Measurements from ENCODE around the gene ZNF524. TPM values are rescaled to one million over a fixed set of nuclear protein-coding genes. Genes with fewer than 3 reads are reported as not detected.

ZNF524 gene
- total RNA-seq, 4 donors from 2014 or later, result 23.1 to 35.0 (median 27.0) TPM

- peaks cover 0 to 15% (median under 1%) of the 10 kb centered on the region in 3 donors for H3K36me3 ChIP-seq
Measured at GRCh38 chr19:55626350-55626749, 26.3 kb downstream of the ZNF524 start.

GRCh38 chr19:55632463-55632834, 32.4 kb downstream of the ZNF524 start:
- H3K4me1 ChIP-seq, result peaks cover 0 to 42% (median 21%) of the 10 kb centered on the region in 4 donors
- peak overlapping the region in 3 of 4 donors; percentile 21 to 78 (median 45) for H3K27ac ChIP-seq
- H3K36me3 ChIP-seq, result no peaks in the 10 kb centered on the region
- peak; percentile 91 to 100 for DNase-seq (ENCODE audit: low spot score in 2 of 2)
- TF ChIP-seq EP300 (IDR thresholded peaks at IDR 0.05), result no peak
- TF ChIP-seq CTCF (IDR thresholded peaks at IDR 0.05), result peak; percentile 81 to 89 (median 85)
- H3K4me3 ChIP-seq, result no peak overlapping the region
- H3K27me3 ChIP-seq, result no peaks in the 10 kb centered on the region
- H3K9me3 ChIP-seq, result no peaks in the 10 kb centered on the region
- WGBS, 2 donors, result 21 to 22% methylated on average over 3 of the region's 3 CpGs

More at GRCh38 chr19:55626350-55626749, 26.3 kb downstream of the ZNF524 start:
- TF ChIP-seq EP300 (IDR thresholded peaks at IDR 0.05) (no peak), POLR2A (IDR thresholded peaks at IDR 0.05) (no peak), CTCF (IDR thresholded peaks at IDR 0.05) (no peak)
- 88 to 89% methylated on average over 11 of the region's 11 CpGs for WGBS, 2 donors
- DNase-seq (ENCODE audit: low spot score in 2 of 2), result no peak
- Histone ChIP-seq H3K27ac (no peak overlapping the region), H3K9me3 (no peaks in the 10 kb centered on the region), H3K27me3 (no peaks in the 10 kb centered on the region), H3K4me3 (no peak overlapping the region), H3K4me1 (peaks cover 4 to 22% (median 6%) of the 10 kb centered on the region in 4 donors)

- Histone ChIP-seq H3K27ac (peak overlapping the region in 2 of 4 donors; percentile 100), H3K4me3 (no peak overlapping the region), H3K9me3 (no peaks in the 10 kb centered on the region), H3K4me1 (peaks cover 0 to 56% (median 22%) of the 10 kb centered on the region in 4 donors), H3K36me3 (peaks cover 0 to 5% (median 0%) of the 10 kb centered on the region in 3 donors), H3K27me3 (no peaks in the 10 kb centered on the region)
- no peak for DNase-seq (ENCODE audit: low spot score in 2 of 2)
- 85 to 88% methylated on average over 8 of the region's 8 CpGs for WGBS, 2 donors
- TF ChIP-seq CTCF (IDR thresholded peaks at IDR 0.05) (no peak), POLR2A (IDR thresholded peaks at IDR 0.05) (no peak), EP300 (IDR thresholded peaks at IDR 0.05) (no peak)
Measured at GRCh38 chr19:55633861-55634260, 33.8 kb downstream of the ZNF524 start.

GRCh38 chr19:55635334-55635717, 35.2 kb downstream of the ZNF524 start:
- no peaks in the 10 kb centered on the region for H3K27me3 ChIP-seq
- no peaks in the 10 kb centered on the region for H3K9me3 ChIP-seq
- DNase-seq (ENCODE audit: low spot score in 2 of 2), result no peak
- H3K4me1 ChIP-seq, result peaks cover 0 to 71% (median 33%) of the 10 kb centered on the region in 4 donors
- peak overlapping the region; percentile 98 to 100 (median 100) for H3K27ac ChIP-seq
- 4 to 7% methylated on average over 9 of the region's 9 CpGs for WGBS, 2 donors
- peaks cover 0 to 5% (median 0%) of the 10 kb centered on the region in 3 donors for H3K36me3 ChIP-seq
- H3K4me3 ChIP-seq, result peak overlapping the region; percentile 96 to 100 (median 99)
- TF ChIP-seq CTCF (IDR thresholded peaks at IDR 0.05) (no peak), POLR2A (IDR thresholded peaks at IDR 0.05) (no peak), EP300 (IDR thresholded peaks at IDR 0.05) (no peak)

GRCh38 chr19:55635856-55636440, 35.9 kb downstream of the ZNF524 start:
- TF ChIP-seq POLR2A (IDR thresholded peaks at IDR 0.05) (no peak), CTCF (IDR thresholded peaks at IDR 0.05) (no peak), EP300 (IDR thresholded peaks at IDR 0.05) (no peak)
- peaks cover 0 to 75% (median 35%) of the 10 kb centered on the region in 4 donors for H3K4me1 ChIP-seq
- no peaks in the 10 kb centered on the region for H3K27me3 ChIP-seq
- 56 to 60% methylated on average over 7 of the region's 7 CpGs for WGBS, 2 donors
- no peak for DNase-seq (ENCODE audit: low spot score in 2 of 2)
- peaks cover 0 to 5% (median 0%) of the 10 kb centered on the region in 3 donors for H3K36me3 ChIP-seq
- peak overlapping the region; percentile 98 to 100 (median 100) for H3K27ac ChIP-seq
- H3K4me3 ChIP-seq, result peak overlapping the region; percentile 96 to 100 (median 99)
- H3K9me3 ChIP-seq, result no peaks in the 10 kb centered on the region

Data from tibial nerve (tissue), 4 donors.